Measurements from ENCODE around the gene NOTCH4.

Gene NOTCH4

DNA sequence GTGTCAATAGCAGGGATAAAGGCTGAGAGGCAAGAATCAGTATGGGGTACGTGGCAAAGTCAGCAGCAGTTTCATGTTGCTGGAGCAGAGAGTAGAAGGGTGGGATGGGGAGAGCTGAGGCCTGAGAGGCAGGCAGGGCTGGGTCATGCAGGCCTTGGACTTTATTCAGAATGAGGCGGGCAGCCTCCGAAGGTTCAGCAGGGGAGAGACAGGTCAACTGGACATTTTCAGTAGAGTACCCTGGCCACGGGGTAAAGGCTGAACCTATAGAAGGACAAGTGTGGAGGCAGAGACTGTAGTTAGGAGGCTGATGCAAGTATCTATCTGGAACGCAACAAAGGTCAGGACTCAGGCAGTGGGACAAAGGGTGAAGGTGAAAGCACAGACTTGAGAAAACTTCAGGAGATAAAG, 13.7 kb downstream of the NOTCH4 start:
- DNase-seq (ENCODE audit: low read depth), result no peak
- TF ChIP-seq, protein P1, sequence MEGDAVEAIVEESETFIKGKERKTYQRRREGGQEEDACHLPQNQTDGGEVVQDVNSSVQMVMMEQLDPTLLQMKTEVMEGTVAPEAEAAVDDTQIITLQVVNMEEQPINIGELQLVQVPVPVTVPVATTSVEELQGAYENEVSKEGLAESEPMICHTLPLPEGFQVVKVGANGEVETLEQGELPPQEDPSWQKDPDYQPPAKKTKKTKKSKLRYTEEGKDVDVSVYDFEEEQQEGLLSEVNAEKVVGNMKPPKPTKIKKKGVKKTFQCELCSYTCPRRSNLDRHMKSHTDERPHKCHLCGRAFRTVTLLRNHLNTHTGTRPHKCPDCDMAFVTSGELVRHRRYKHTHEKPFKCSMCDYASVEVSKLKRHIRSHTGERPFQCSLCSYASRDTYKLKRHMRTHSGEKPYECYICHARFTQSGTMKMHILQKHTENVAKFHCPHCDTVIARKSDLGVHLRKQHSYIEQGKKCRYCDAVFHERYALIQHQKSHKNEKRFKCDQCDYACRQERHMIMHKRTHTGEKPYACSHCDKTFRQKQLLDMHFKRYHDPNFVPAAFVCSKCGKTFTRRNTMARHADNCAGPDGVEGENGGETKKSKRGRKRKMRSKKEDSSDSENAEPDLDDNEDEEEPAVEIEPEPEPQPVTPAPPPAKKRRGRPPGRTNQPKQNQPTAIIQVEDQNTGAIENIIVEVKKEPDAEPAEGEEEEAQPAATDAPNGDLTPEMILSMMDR (conservative IDR thresholded peaks at IDR 0.05; ENCODE audit: low read length), result no peak
- no peak overlapping the region for H3K4me3 ChIP-seq (ENCODE audit: low read length)

GRCh38 chr6:32208996-32209395, 14.9 kb downstream of the NOTCH4 start:
- no peak overlapping the region for H3K4me3 ChIP-seq (ENCODE audit: low read length)
- no peak for DNase-seq (ENCODE audit: low read depth)
- TF ChIP-seq, protein P1 (conservative IDR thresholded peaks at IDR 0.05; ENCODE audit: low read length), result no peak

GRCh38 chr6:32204268-32204715, 19.6 kb downstream of the NOTCH4 start:
- no peak for DNase-seq (ENCODE audit: low read depth)
- no peak overlapping the region for H3K4me3 ChIP-seq (ENCODE audit: low read length)
- TF ChIP-seq, protein P1 (conservative IDR thresholded peaks at IDR 0.05; ENCODE audit: low read length), result no peak

DNA sequence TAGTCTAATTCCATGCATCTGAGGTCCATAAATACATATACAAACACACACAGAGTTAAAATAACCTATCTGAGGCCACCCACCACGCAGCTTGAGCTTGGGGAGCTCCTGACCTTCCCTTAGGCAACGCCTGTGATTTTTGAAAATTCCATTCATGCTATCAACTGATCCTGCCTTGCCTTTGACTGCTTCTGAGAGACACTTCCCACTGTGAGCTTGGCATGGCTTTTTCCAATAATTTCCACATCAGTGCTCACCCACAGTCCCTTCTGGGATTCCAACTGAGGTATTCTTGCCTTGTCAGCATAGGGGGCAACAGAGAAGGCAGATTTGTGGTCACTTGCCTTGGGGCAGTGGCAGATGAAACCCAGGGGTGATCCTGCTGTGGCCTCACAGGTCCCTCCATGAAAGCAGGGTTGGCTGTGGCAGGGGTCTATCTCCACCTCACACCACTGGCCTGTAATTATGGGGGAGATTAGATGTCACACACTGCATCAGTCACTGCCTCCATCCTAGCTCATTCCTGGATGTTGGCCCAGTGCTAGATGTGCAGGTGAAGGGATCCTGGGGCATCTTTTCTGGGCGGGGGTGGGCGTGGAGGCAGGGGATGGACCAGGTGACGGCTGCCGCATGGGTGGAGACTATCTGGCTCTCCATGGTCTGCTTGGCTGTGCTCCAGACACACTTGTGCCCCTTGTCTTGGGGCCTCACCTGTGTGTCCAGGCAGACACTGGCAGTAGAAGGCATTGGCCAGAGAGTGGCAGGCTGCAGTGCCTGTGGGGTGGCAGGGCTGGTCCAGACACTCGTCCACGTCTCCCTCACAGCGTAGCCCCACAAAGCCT, 20.2 kb downstream of the NOTCH4 start:
- TF ChIP-seq, protein P1 (conservative IDR thresholded peaks at IDR 0.05; ENCODE audit: low read length), result no peak
- no peak overlapping the region for H3K4me3 ChIP-seq (ENCODE audit: low read length)
- DNase-seq (ENCODE audit: low read depth), result no peak

- no peak overlapping the region for H3K4me3 ChIP-seq (ENCODE audit: low read length)
- TF ChIP-seq, protein P1 (conservative IDR thresholded peaks at IDR 0.05; ENCODE audit: low read length), result no peak
- no peak for DNase-seq (ENCODE audit: low read depth)
These were observed 21.7 kb downstream of the NOTCH4 start for GRCh38 chr6:32202186-32202585.

- DNase-seq (ENCODE audit: low read depth), result no peak
- H3K4me3 ChIP-seq (ENCODE audit: low read length), result no peak overlapping the region
- TF ChIP-seq, protein P1 (conservative IDR thresholded peaks at IDR 0.05; ENCODE audit: low read length), result no peak
These were observed 23.0 kb downstream of the NOTCH4 start for GRCh38 chr6:32200711-32201475.
